DOHH2 (cell line): Measurements from ENCODE around the gene ZBTB7B.

Experiments used
- CTCF ChIP-seq: fragments of 200-600 bp; sonication (generic); IDR thresholded peaks from one replicate; pipeline ENCODE4 v1.5.1; 2014; ENCODE audit warnings: antibody characterized with exemption, mild to moderate bottlenecking, low read depth, low read length; ENCODE audit not compliant: poor library complexity, severe bottlenecking
- EZH2phosphoT487 ChIP-seq: fragments of 200-600 bp; sonication (generic); IDR thresholded peaks from 2 replicates; pipeline ENCODE4 v1.6.1; 2017; ENCODE audit warnings: borderline replicate concordance, mild to moderate bottlenecking, antibody characterized with exemption, low read length, moderate library complexity, mixed read lengths

GRCh38 chr1:154992721-154993571, 9.7 kb upstream of the ZBTB7B start:
- TF ChIP-seq CTCF = no peak
- TF ChIP-seq EZH2phosphoT487 = no peak
